ENCODE data around the gene H2BK1. TPM values are rescaled to one million over a fixed set of nuclear protein-coding genes. Genes with fewer than 3 reads are reported as not detected.

The H2BK1 gene
- total and polyA plus RNA-seq, 2 of the 13 experiments (the other 11 are each of a cell fraction or from before 2014, with no cell fraction given), result not detected

DNA sequence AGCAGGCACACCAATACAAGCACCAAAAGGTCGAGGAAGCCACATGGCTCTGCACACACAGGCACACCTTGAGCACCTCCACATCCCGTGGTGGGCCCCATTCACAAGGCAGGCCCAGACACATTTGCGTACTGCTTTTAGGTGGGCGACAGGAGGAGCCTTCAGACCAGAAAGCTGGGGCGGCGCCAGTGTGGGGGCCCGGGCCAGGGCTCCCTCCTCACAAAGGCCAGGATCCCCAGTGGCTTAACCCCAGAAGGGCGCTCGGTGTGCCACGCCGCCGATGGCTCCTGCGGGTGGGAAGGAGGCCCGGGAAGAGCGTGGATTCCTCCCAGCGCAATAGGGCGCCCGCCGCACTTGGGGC, 41.0 kb upstream of the H2BK1 start (continued):
- TF ChIP-seq, protein P1, sequence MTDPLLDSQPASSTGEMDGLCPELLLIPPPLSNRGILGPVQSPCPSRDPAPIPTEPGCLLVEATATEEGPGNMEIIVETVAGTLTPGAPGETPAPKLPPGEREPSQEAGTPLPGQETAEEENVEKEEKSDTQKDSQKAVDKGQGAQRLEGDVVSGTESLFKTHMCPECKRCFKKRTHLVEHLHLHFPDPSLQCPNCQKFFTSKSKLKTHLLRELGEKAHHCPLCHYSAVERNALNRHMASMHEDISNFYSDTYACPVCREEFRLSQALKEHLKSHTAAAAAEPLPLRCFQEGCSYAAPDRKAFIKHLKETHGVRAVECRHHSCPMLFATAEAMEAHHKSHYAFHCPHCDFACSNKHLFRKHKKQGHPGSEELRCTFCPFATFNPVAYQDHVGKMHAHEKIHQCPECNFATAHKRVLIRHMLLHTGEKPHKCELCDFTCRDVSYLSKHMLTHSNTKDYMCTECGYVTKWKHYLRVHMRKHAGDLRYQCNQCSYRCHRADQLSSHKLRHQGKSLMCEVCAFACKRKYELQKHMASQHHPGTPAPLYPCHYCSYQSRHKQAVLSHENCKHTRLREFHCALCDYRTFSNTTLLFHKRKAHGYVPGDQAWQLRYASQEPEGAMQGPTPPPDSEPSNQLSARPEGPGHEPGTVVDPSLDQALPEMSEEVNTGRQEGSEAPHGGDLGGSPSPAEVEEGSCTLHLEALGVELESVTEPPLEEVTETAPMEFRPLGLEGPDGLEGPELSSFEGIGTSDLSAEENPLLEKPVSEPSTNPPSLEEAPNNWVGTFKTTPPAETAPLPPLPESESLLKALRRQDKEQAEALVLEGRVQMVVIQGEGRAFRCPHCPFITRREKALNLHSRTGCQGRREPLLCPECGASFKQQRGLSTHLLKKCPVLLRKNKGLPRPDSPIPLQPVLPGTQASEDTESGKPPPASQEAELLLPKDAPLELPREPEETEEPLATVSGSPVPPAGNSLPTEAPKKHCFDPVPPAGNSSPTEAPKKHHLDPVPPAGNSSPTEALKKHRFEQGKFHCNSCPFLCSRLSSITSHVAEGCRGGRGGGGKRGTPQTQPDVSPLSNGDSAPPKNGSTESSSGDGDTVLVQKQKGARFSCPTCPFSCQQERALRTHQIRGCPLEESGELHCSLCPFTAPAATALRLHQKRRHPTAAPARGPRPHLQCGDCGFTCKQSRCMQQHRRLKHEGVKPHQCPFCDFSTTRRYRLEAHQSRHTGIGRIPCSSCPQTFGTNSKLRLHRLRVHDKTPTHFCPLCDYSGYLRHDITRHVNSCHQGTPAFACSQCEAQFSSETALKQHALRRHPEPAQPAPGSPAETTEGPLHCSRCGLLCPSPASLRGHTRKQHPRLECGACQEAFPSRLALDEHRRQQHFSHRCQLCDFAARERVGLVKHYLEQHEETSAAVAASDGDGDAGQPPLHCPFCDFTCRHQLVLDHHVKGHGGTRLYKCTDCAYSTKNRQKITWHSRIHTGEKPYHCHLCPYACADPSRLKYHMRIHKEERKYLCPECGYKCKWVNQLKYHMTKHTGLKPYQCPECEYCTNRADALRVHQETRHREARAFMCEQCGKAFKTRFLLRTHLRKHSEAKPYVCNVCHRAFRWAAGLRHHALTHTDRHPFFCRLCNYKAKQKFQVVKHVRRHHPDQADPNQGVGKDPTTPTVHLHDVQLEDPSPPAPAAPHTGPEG (CRISPR knock-in tag; IDR thresholded peaks at IDR 0.05), result 0 out of 2 replicates have a peak, but pooled peaks have one; percentile 37
- TF ChIP-seq, protein P2, sequence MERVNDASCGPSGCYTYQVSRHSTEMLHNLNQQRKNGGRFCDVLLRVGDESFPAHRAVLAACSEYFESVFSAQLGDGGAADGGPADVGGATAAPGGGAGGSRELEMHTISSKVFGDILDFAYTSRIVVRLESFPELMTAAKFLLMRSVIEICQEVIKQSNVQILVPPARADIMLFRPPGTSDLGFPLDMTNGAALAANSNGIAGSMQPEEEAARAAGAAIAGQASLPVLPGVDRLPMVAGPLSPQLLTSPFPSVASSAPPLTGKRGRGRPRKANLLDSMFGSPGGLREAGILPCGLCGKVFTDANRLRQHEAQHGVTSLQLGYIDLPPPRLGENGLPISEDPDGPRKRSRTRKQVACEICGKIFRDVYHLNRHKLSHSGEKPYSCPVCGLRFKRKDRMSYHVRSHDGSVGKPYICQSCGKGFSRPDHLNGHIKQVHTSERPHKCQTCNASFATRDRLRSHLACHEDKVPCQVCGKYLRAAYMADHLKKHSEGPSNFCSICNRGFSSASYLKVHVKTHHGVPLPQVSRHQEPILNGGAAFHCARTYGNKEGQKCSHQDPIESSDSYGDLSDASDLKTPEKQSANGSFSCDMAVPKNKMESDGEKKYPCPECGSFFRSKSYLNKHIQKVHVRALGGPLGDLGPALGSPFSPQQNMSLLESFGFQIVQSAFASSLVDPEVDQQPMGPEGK (CRISPR knock-in tag; IDR thresholded peaks at IDR 0.05), result 0 out of 2 replicates have a peak, but pooled peaks have one; percentile 24
- no peak for TF ChIP-seq GATAD1 (CRISPR knock-in tag; IDR thresholded peaks at IDR 0.05)
